LNCaP clone FGC (cell line): ENCODE measurements around the gene KLF16.

Experiments used
- DNase-seq: peaks from one replicate; pipeline ENCODE4 v3.0.0-alpha.2; 2011; ENCODE audit warnings: low read depth
- H3K4me3 ChIP-seq: 2 replicates; pipeline ENCODE4 v1.5.1; 2011; ENCODE audit warnings: mild to moderate bottlenecking, low read depth, low read length, control low read depth
- CTCF ChIP-seq: IDR thresholded peaks from 2 replicates; pipeline ENCODE4 v1.5.1; 2012; ENCODE audit warnings: mild to moderate bottlenecking; ENCODE audit not compliant: control insufficient read depth, insufficient read depth; ENCODE audit errors: extremely low read depth

KLF16 gene

DNA sequence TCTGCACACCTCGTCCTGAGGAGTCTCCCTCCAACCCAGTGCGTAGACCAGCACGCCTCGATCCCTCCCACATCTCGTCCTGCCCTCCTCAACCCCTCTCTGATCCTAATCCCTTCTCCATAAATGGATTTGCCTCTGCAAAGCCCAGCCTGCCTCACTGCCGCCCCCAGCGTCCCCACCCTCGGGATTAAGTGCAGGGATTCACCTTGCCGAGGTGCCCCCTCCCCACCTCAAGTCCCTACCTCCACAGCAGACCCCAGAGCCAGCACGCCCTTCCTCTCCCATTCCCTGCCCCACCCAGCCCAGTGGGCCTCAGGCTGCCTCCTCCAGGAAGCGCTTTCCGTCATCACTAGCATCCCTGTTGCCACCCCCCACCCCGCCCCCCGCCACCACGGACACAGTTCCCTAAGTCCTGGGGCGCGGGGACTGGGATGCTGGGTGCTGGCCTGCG is 4.0 kb downstream of the KLF16 start:
- no peak for TF ChIP-seq CTCF
- H3K4me3 ChIP-seq, result no peak overlapping the region
- no peak for DNase-seq

GRCh38 chr19:1858412-1859081 is 4.8 kb downstream of the KLF16 start:
- DNase-seq, result no peak
- no peak overlapping the region for H3K4me3 ChIP-seq
- TF ChIP-seq CTCF, result no peak

- H3K4me3 ChIP-seq, result peak overlapping the region; percentile 46
- DNase-seq, result no peak
Observed at GRCh38 chr19:1857648-1858326, 5.6 kb downstream of the KLF16 start.

DNA sequence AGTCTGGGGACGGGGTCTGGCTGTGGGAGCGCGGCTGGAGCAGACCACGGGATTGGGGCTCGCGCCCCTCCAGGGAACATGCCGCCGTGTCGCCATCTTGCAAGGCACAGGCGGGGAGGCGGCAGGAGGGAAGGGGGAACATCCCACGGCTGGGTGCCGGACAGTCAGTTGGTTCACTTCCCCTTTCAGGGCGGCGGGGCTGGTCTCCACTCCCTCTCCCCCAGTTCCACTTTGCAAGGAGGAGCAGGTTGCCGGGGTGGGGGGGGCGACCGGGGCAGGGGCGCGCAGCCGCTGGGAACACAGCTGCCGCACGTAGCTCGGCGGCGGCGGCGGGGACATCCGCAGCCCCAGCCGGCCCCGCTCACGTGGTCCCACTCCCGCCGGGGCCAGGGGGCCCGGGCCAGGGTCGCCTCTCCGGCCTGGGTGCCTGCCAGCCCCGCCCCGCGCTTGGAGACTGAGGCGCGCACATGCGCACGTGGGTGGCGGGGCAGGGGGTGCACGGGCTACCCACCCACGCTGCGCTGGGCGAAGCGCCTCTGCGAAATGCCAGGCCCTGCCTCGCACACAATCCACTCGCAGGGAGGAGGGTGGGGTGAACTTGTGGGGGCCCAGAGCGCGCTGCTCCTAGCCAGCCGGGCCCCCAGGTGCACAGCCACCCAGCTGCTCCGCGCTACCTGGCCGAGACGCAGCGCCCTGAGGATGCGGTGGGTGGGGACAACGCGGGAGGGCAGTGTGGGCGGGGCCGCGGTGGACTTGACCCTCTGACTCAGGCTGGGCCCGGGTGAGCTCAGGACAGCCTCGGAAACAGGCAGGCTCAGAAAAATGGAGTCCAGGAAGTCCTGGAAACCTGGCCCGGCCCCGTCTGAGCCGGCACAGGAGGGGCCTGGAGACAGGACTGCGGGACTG is 6.4 kb downstream of the KLF16 start:
- H3K4me3 ChIP-seq, result peak overlapping the region; percentile 46
- DNase-seq, result peak; percentile 63
- no peak for TF ChIP-seq CTCF

More at GRCh38 chr19:1857648-1858326, 5.6 kb downstream of the KLF16 start:
- TF ChIP-seq CTCF, result no peak

DNA sequence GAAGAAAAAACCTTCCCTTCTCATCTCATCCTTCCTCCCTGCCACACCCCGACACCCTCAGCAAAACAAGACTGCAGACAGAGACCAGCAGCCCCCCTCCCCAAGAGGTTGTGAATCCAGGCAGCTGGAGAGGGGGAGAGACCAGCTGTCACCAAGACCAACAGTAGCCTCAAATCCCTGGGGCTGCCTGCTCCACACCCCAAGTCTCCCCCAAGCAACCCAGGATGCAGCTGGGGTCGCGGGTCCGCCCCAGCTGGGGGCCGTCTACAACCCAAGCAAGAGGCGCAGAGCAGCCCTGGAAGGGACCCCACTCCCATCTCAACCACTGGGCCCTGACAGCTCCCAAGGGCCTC is 7.1 kb downstream of the KLF16 start:
- DNase-seq, result no peak
- H3K4me3 ChIP-seq, result no peak overlapping the region
- no peak for TF ChIP-seq CTCF

DNA sequence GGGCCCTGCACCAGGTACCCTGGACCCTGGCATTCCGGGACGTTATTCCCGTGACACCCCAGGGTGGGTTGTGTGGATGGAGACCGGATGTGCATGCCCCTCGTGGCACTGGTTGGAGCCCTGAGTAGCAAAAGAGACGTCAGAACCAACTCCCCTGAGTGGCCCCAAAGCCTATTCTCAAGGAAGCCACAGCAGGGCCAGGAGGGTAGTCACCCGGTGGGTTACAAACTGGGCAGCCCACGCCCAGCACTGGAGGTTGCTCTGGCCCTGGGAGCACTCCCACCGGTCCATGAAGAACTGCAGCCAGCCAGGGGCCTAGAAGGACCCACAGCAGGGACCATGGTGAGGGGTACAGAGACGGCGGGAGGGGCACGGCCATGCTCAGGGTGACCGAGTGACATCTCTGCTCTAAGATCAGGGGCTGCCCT is 7.5 kb downstream of the KLF16 start:
- TF ChIP-seq CTCF, result no peak
- peak overlapping the region; percentile 45 for H3K4me3 ChIP-seq
- no peak for DNase-seq
